ENCODE measurements around the gene CARM1.

GRCh38 chr19:10921199-10921909 lies 50.0 kb downstream of the CARM1 start:
- TF ChIP-seq POLR2A (IDR thresholded peaks at IDR 0.05) (no peak), CTCF (IDR thresholded peaks at IDR 0.05) (no peak)

All from gastroesophageal sphincter (tissue), 3 donors.